Breast epithelium (tissue), 4 donors: ENCODE results near the gene OGFR. TPM values are rescaled to one million over a fixed set of nuclear protein-coding genes. Genes with fewer than 3 reads are reported as not detected.

Source experiments
- DNase-seq, 2 donors: peaks; one replicate each; pipeline ENCODE4 v3.0.0-alpha.2; 2019; ENCODE audit warnings: low spot score in 2 of 2
- H3K27ac ChIP-seq, 2 donors: fragments of 200-600 bp; sonication (generic) in 1 of 2; one replicate each; pipeline ENCODE4 v1.5.1; 2016 to 2019; ENCODE audit warnings: mild to moderate bottlenecking in 1 of 2
- H3K27me3 ChIP-seq, 2 donors: fragments of 200-600 bp; sonication (generic) in 1 of 2; one replicate each; pipeline versions ENCODE4 v1.5.1 to v1.6.0; 2017 to 2019; ENCODE audit warnings: control low read depth in 1 of 2, mild to moderate bottlenecking in 1 of 2
- H3K36me3 ChIP-seq: fragments of 200-600 bp; one replicate; pipeline ENCODE4 v1.5.1; 2019
- H3K4me1 ChIP-seq, 2 donors: fragments of 200-600 bp; sonication (generic); one replicate each; pipeline ENCODE4 v1.5.1; 2016 to 2019; ENCODE audit warnings: control low read depth in 1 of 2
- H3K4me3 ChIP-seq, 3 donors: fragments of 200-600 bp; sonication (generic); 1 replicate in 2 of 3; 2 replicates in 1 of 3; pipeline ENCODE4 v1.5.1; 2016 to 2019; ENCODE audit warnings: mild to moderate bottlenecking in 3 of 3, moderate library complexity in 2 of 3
- H3K9me3 ChIP-seq, 2 donors: fragments of 200-600 bp; sonication (generic) in 1 of 2; one replicate each; pipeline ENCODE4 v1.5.1; 2016 to 2019; ENCODE audit warnings: control low read depth in 1 of 2
- CTCF ChIP-seq, 3 donors: fragments of 450-650 bp; IDR thresholded peaks; one replicate each; pipeline ENCODE4 v1.5.1; 2016 to 2017; ENCODE audit warnings: antibody characterized with exemption in 3 of 3, mild to moderate bottlenecking in 3 of 3, moderate library complexity in 3 of 3
- POLR2A ChIP-seq: fragments of 450-650 bp; IDR thresholded peaks from one replicate; pipeline ENCODE4 v1.6.1; 2016; ENCODE audit warnings: antibody characterized with exemption, mild to moderate bottlenecking, moderate library complexity
- POLR2AphosphoS5 ChIP-seq, 3 donors: sonication (generic); formaldehyde crosslinking; IDR thresholded peaks; one replicate each; pipeline ENCODE4 v1.6.1; 2017; ENCODE audit warnings: antibody characterized with exemption in 3 of 3
- intact Hi-C: fragments of 100-400 bp; cut with DNase I; formaldehyde crosslinking; loops from one replicate; pipeline ENCODE4 v1.15.1; 2023; ENCODE audit warnings: low total_unique reads
- total RNA-seq, 3 donors: library from RNA; depleted of rRNA; stranded (reverse); fragments of >200 nt; gene quantifications; one replicate each; pipeline ENCODE4 v1.1.0, GENCODE V29; 2016

Gene OGFR
- total RNA-seq, 3 donors from 2014 or later = 38.5 to 45.3 (median 44.2) TPM

GRCh38 chr20:62792182-62792939 lies 12.3 kb upstream of the OGFR start:
- Histone ChIP-seq H3K27me3 (no peaks in the 10 kb centered on the region), H3K4me1 (no peaks in the 10 kb centered on the region), H3K4me3 (no peak overlapping the region), H3K36me3 (no peaks in the 10 kb centered on the region), H3K9me3 (no peaks in the 10 kb centered on the region), H3K27ac (no peak overlapping the region)
- no peak for DNase-seq
- TF ChIP-seq POLR2A = no peak
- no peak for TF ChIP-seq POLR2AphosphoS5 (IDR thresholded peaks at IDR 0.05)
- TF ChIP-seq CTCF (IDR thresholded peaks at IDR 0.05) = no peak
- intact Hi-C loops = no loop called here

DNA sequence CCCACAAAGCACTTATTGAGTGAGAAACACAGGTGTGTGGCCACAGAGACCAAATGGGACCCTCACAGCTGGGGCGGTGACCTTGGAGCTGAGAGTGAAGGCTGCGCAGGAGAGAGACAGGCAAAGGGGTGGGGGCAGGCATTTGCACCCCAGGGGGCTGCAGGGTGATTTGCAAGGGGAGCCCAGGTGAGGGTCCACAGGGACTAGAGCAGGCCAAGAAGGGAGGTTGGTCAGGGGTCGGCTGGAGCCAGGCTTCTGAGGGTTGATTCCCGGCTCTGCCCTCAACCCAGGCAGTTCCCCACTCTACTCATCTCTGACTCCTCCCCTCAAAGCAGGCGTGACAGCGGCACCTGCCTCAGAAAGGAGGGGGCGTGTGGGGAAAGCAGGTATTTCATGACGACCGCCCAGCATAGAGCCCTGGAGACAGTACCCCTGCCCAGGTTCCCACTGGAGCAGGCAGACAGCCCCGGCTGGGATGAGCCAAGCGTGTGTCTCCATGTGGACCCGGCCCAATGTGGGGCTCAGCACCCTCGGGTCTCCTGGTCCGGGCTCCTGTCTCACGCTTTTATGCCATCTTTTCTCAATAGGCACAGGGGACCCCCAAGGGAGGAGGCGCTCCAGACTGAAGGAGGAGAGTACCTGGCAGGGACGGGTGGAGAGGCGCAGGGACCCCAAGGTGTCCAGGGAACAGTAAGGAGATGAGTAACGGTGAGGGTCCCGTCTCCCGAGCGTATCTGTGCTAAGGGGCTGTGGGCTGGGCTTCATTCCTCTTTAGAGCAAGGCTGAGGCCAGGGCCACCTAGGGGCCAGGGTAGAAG lies 11.5 kb upstream of the OGFR start:
- DNase-seq = no peak
- TF ChIP-seq CTCF (IDR thresholded peaks at IDR 0.05) = no peak
- TF ChIP-seq POLR2A = no peak
- TF ChIP-seq POLR2AphosphoS5 (IDR thresholded peaks at IDR 0.05) = no peak
- no peaks in the 10 kb centered on the region for H3K36me3 ChIP-seq
- H3K27ac ChIP-seq = peak overlapping the region; percentile 88 to 92
- H3K27me3 ChIP-seq = no peaks in the 10 kb centered on the region
- no peaks in the 10 kb centered on the region for H3K4me1 ChIP-seq
- H3K4me3 ChIP-seq = peak overlapping the region in 2 of 3 donors; percentile 82 to 83
- H3K9me3 ChIP-seq = no peaks in the 10 kb centered on the region
- intact Hi-C loops = no loop called here

- intact Hi-C loops = no loop called here
Measured at GRCh38 chr20:62793757-62794006, 11.0 kb upstream of the OGFR start.

GRCh38 chr20:62794007-62794724 lies 10.5 kb upstream of the OGFR start:
- peak; percentile 69 for TF ChIP-seq POLR2A
- TF ChIP-seq CTCF (IDR thresholded peaks at IDR 0.05) = no peak
- peak; percentile 62 to 97 (median 84) for TF ChIP-seq POLR2AphosphoS5 (IDR thresholded peaks at IDR 0.05)
- no peaks in the 10 kb centered on the region for H3K27me3 ChIP-seq
- intact Hi-C loops = no loop called here
- no peaks in the 10 kb centered on the region for H3K9me3 ChIP-seq
- H3K27ac ChIP-seq = peak overlapping the region; percentile 88 to 92
- no peaks in the 10 kb centered on the region for H3K36me3 ChIP-seq
- H3K4me3 ChIP-seq = peak overlapping the region; percentile 57 to 83 (median 82)
- no peaks in the 10 kb centered on the region for H3K4me1 ChIP-seq
- DNase-seq = peak; percentile 93 to 96

More at GRCh38 chr20:62793757-62794006, 11.0 kb upstream of the OGFR start:
- Histone ChIP-seq H3K27ac (peak overlapping the region; percentile 88 to 92), H3K9me3 (no peaks in the 10 kb centered on the region), H3K4me1 (no peaks in the 10 kb centered on the region), H3K4me3 (peak overlapping the region; percentile 35 to 83 (median 82)), H3K36me3 (no peaks in the 10 kb centered on the region), H3K27me3 (no peaks in the 10 kb centered on the region)
- DNase-seq = no peak
- TF ChIP-seq POLR2A = no peak
- TF ChIP-seq POLR2AphosphoS5 (IDR thresholded peaks at IDR 0.05) = no peak
- TF ChIP-seq CTCF (IDR thresholded peaks at IDR 0.05) = no peak
